ENCODE measurements around the gene MED9.

The MED9 gene

DNA sequence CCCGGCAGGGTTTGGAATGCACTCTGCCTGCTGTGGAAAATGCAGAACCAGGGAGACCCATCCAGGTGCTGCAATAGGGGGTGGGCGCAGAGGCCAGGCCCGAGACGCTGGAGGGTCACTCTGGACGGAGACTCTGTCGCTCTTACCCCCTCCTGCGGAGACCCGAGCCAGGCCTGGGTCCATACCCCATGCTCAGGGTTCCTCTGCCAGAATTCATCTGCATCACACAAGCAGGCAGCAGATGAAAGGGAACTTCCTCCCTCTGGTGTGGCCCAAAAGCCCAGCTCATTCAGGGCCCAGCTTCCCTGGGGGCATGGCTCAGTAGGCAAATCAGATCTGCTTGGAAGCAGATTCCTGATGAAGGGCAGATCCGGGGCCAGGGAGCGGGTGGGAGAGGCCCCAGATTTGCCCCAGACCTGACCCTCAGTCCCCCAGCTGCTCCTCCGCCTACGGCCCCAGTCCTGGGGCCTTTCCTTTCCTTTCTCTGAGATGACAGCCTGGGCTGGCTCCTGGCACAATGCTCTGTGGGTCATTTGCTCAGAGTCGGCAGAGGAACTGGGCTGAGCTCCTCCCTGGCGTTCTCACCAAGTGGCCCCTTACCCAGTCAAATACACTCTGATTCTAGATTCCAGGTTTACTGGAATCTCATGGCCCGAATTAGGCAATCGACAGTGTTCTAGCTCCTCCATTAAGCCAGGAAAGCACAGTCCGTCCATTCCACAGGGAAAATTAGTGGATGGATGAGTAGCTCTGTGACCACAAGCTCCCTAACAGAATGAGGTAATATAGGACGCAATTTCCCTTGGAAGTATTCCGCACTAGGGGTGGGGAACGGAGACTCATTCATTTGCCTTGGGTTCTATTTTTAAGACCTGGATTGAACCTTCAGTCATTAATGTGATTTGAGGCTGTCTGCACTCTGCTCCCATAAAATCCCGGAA is 38.5 kb downstream of the MED9 start:
- DNase-seq (ENCODE audit: low read depth, low spot score), result no peak

DNA sequence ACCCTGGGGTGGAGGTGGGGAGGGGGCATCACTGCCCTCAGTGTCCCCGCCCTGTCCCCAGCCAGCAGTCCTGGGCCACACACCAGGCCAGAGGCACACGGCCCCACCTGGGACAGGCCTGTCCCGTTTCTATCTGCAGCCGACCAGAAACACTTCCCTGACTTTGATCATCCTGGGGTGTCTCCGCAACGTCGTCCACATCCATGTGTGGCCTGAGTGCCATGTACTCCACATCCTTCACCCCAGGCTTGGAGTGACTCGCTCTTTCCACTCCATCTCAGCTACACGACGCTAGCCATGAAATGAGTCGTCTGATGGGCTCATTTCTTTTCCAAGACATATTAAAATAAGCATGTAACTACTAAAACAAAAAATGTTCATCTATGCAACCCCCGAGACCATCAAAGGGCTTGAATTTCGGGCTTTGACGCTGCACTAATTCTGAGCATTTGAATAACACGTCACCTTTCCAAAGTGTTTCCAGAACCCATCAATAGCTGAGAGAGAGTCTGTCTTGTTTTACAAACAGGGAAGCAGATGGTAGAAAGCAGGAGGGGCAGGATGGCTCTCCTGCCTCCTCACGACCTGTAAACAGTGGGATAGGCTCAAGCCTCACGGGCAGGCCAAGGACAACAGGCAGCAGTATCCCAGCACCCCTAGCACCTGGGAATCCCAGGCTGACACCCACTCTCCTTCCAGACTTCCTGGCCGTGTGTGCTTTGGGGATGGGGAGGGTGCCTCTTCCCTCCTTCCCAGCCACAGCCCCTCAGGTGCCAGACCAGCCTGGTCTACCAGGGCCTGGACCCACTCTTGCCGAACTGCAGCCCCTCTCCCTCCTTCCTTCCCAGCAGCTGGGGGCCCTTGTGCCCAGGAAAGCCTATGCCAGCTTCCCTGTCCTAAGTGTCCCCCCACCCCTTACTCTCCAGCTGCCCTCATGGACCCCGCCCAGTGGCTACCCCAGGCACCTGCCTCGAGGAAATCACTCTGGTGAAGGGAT is 39.4 kb downstream of the MED9 start:
- no peak for DNase-seq (ENCODE audit: low read depth, low spot score)

DNA sequence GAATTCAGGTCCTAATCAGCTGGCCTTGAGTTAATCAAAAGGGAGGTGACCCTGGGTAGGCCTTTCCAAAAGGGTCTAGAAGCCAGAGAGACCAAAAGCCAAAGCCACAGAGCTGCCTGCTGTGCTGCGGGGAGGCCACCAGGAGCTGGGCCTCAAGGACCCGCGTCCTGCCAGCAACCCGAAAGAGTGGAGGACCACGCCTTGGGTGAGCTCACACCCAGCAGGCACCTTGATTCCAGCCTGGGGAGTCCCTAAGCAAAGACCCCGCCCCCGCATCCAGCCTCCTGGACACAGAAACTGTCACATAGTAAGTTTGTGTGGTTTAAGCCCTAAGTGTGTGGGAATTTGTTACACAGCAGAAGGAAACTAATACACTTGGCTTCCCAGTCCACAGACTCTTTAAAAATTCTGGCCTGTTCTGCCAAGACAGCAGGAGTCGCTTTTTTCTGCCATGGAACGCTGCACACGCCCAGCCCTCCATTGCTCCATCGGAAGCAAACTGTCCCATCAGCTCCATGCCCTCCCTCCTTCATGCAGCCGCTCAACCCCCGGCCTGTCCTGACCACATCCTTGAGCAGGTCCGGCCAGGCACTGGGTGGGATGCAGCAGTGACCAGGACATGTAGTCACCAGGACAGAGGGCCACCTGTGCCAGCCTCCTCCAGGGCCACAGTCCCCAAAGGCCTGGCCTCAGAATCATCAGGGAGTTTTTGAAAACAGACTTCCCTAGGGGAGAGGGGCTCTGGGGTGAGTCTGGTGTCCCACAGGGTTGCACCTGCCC is 40.3 kb downstream of the MED9 start:
- no peak for DNase-seq (ENCODE audit: low read depth, low spot score)

DNA sequence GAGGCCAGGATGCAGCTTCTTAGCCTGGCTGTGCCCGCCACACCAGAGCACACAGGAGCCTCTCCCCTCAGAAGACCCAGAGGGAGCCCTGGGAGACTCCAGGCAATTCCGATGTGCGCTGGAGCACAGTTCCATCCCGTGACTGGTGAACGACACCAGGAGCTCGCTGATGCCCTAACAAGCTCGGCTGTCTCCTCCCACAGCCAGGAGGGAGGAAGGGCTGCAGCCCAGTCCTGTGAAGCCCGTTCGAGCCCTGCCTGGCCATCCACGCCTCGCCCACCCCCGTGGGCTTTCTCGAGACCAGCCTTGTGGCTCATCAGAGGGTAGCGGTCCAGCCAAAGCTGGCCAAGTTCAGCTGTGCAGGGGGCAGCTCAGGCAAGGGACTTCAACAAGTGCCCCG is 41.2 kb downstream of the MED9 start:
- DNase-seq (ENCODE audit: low read depth, low spot score), result no peak

DNA sequence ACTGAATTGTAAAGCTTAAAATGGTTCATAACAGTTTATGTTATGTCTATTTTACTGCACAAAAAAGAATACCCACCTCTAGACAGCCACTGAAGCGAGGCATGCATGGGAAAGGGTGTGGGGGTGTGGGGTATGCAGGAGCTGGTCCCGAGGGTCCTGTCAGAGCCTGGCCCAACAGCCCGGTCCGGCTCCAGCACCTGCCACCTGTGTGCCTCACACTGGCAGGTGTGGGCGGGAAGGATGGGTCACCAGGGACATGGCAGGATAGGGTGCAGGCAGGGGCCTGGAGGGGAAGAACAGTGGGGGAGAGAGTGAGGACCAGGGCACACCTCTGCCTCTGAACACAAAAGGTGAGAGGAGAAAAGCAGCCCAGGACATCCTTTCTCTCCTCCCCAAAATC is 42.2 kb downstream of the MED9 start:
- DNase-seq (ENCODE audit: low read depth, low spot score), result no peak

DNA sequence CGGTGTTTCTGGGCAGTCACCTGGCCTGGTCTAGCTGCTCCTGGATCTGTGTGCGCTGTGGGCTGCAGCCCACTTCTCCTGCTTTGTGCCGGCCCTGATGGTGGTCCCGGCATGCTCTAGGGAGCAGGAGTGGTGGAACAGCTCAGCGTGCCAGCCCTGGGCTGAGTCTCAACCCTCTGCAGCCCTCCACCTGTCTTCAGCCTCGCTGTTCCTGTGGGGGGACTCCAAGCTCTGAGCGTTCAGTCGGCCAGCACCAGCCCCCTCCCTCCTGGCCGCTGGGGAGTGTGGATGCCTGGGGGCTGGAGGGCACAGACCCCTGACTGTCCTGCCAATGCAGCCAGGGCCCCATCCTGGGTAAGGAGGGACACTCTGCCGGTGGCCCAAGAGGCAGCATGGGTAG is 43.1 kb downstream of the MED9 start:
- no peak for DNase-seq (ENCODE audit: low read depth, low spot score)

DNA sequence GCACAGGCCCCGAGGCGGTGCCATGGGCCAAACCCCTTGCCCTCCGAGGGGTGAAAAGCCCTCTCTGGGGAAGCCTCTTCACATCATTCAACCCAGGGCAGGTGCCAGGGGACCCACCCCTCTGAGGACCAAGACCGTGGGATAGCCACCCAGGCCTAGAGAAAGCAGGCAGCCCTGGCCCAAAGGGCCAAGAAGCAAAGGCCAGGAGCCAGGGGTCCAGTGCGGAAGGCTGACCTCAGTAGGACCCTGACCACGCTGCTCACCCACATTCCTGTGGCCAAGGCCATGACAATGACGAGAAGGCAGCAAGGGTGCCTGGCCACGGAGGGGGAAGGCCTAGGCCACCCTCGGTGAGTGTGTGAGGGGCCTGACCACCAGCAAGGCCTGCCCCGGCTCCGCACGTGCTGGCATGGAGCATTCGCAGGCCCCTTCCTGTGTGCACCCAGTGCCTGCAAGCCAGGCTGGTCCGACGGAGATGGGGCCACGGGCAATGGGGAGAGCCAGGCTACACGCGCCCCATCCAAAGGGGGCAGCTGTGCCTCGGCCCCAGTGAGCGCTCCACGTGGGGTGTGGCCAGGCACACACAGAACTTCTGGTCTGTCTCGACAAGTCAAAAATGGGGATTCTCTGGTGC is 43.9 kb downstream of the MED9 start:
- DNase-seq (ENCODE audit: low read depth, low spot score), result no peak

DNA sequence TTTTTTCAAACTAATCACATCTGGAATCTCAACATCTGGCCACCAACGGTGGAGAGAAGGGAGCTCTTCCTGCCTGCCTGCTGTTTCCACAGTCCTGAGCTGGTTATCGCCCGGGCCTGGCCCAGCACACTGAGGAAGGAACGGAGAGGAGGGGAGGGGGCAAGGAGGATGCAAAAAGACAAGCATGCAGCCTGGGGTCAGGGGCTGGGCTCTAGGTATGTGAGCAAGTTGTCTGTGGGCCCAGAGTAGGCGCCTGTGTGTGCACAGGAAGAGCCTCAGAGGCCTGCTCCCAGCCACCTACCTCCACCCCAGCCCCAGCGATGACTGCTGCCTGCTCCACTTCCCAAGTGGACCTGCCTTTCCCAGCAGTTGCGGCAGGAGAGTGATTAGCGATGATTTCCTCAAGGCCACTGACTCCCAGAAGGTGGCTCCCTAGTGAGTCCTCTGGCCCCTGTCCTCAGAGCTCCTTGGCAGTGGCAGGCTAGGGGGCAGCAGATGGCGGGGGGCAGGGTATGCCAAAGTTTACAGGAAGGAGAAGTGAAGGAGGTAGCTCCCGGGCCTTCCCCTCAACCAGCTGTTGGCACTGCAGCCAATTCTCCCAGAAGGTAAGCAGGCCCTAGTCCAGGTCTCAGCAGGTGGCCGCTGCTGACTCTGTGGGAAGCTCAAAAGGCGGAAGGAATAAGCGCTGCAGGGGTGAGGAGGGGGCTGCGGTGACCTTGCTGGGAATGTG is 46.4 kb downstream of the MED9 start:
- DNase-seq (ENCODE audit: low read depth, low spot score), result no peak

DNA sequence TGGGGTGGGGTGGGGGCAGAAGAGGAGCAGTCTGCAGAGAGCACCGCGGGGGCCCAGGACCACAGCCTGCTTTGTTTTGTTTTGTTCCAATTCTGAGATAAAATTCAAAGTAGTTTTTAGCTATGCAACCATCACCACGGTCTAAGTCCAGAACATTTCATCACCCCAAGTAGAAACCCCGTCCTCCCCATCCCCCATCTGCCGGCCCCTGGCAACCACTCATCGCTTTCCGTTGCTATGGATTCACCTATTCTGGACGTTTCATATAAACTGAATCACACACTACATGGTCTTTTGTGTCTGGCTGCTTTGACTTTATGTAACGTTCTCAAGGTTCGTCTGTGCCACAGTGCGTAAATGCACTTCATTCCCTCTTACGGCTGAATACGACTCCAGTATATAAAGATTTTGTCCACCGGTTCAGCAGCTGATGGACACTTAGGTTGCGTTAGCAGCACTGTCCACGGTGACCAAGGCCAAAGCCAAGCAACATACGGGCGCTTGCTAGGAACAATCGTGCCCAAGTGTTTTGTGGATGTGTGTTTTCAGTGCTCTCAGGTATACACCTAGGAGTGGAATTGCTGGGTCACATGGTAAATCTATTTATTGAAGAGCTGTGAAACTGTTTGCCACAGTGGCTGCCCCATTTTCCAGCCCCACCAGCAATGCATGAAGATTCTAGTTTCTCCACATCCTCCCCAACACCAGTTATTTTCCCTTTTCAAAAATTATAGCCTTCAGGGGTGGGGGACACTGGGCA is 47.1 kb downstream of the MED9 start:
- DNase-seq (ENCODE audit: low read depth, low spot score), result no peak

DNA sequence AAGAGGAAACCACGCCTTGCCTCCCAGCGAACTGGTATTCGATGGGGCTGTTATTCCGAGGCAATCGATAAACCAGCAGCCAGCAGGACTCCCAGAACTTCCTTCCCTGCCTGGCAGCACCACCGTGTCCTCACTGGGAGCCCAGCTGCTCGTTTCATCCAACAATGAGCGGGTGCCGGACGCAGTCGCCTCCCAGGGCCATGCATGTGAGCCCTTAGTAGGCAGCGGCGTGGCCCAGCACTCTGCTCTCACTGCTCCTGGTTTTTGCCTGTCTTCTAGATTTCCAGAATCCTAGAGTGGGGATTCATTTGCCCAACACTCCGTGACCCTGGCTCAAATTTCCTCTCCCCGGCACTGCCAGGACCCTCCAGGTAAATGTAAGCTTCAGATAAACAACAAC is 48.5 kb downstream of the MED9 start:
- DNase-seq (ENCODE audit: low read depth, low spot score), result no peak

DNA sequence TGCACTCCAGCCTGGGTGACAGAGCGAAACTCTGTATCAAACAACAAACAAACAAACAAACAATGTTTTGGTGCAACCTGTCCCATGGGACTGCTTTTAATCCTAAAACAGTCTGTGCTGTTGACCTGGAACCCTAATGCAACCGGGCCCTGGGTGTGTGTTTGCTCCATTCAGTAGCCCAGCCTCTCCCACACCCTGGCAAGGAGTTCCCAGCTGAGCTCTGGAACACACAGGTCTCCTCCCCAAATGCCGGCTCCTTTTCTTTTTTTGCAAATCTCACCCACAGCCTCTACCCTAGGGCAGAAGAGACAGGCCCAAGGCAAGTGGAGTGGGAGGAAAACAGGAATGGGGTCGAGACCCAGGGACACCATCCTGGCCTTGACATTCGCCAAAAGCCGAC is 49.2 kb downstream of the MED9 start:
- no peak for DNase-seq (ENCODE audit: low read depth, low spot score)

DNA sequence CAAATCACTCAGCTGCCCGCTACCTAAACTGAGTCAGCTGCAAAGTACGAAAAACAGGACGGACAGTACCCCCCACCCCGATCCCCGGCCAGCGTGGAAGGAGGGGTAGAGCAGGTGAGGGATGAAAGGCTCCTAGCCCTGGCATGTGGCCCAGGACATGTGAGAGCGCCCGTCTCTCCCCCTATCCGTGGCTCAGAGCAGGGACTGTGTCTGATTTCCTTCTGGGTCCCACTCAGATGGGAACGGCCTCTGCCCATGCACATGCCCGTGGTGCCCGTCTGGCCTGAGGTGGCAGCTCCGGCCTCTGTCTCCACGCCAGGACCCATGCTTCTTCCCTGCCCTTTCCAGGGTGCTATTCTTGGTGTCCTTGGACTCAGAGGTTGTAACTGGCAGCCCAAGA is 49.6 kb downstream of the MED9 start:
- no peak for DNase-seq (ENCODE audit: low read depth, low spot score)

DNA sequence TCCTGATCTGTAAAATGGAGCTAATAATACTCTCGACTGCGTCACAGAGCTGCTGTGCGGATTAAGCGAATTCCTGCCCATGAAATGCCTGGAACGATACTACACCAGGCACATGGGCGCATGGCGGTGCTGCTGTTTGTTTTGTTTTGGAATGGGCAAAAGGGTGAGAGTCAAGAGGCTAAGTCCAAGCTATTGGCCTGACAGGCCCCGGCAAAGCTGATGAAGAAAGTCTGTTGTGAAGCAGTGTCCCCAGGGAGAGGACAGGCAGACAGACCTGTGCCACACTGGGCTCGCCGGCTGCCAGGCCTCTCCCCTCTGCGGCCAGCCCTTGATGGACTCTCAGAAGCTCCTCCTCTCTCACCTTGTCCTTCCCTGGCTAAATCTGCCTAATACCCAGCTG is 50.7 kb downstream of the MED9 start:
- DNase-seq (ENCODE audit: low read depth, low spot score), result no peak

DNA sequence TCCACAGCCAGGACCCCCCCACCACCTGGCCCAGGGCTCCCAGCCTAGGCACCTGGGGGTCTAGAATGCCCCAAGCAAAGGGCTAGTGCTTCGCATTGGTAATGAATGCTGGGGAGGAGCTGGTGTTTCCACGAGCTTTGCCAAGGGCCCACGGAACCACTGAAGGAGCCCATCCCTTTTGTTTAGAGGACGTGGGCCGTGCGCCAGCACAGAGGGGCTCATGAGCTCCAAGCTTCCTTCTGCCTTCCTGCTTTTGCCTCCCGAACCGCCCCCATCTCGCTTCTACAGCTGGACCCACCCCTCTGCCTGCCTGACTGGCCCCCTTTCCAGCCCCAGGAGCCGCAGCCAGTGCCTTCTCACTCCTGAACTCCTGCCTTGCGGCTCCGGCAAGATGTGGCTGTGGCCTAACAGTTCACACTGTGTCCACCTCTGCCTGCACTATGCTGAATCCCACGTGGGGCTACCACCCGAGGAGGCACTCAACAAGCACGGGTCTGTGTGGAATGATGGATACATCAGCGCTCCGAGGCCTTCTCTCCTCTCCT is 51.2 kb downstream of the MED9 start:
- no peak for DNase-seq (ENCODE audit: low read depth, low spot score)

DNA sequence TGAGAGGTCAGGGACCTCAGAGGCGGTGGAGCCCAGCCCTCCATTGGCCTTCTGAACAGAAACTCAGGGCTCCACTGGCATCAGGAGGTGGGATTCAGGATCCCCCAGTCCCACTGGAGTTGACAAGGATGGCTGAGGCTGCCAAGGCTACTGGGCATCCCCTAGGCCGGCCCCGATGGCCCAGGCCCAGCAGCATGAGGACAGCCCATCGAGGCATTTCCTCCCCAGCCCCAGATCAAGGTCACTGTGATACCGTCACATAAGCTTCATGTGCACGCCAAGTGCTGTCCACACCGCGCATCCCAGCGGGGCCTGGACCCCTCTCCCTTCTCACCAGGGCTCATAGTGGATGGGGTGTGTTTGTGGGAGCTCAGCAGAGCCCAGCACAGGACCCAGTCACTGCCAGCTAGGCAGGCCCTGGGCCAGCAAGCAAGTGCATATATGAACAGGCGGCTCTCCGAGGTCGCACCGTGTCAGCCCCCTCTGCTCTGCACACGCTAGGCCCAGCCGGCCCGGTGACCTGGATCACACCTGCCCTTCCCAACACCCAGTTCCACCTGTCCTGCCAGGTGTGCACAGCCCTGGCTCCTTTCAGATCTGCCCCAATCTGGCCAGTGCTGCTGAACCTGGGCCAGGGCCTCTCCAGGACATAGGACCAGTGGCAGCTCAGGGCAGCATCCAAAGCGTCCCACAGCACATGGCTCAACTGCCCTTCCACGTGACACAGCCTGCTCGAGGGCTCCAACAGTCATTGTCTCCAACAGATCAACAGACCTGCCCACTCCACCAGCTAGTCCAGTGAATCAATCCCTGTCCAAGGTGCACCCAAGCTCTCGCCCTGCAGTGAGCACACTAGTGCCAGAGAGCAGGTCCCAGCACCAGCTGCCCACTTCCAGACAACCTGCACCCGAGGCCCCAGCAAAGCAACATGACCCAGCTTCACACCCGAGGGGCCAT is 52.2 kb downstream of the MED9 start:
- DNase-seq (ENCODE audit: low read depth, low spot score), result no peak

DNA sequence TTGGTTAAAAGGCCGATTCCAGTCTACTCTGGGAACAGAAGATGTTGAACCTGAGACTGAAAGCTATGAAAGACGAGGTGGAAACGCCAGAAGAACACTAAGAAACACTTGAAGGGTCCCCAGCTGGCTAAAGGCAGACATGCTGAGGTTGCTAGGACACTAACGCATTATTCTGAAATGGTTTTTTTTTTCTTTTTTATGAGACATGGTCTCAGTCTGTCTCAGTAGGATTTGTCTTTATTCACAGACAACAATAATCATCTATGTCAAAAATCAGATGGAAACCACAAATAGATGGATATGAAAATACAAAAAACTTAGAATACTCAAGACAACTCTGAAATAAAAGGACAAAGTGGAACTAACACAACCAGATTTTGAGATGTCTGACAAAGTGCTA is 54.4 kb downstream of the MED9 start:
- DNase-seq (ENCODE audit: low read depth, low spot score), result no peak

DNA sequence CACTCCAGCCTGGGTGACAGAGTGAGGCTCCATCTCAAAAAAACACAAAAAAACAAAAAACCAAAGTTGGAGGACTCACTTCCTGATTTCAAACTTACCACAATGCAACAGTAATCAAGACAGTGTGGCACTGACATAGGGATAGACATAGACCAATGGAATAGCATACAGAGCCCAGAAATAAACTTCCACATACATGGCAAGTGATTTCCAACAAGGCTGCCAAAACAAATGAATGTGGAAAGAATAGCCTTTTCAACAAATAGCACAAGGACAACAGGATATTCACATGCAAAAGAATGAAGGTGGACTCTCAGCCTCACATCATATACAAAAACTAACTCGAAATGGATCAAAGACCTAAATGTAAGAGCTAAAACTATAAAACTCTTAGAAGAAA is 56.2 kb downstream of the MED9 start:
- DNase-seq (ENCODE audit: low read depth, low spot score), result no peak

DNA sequence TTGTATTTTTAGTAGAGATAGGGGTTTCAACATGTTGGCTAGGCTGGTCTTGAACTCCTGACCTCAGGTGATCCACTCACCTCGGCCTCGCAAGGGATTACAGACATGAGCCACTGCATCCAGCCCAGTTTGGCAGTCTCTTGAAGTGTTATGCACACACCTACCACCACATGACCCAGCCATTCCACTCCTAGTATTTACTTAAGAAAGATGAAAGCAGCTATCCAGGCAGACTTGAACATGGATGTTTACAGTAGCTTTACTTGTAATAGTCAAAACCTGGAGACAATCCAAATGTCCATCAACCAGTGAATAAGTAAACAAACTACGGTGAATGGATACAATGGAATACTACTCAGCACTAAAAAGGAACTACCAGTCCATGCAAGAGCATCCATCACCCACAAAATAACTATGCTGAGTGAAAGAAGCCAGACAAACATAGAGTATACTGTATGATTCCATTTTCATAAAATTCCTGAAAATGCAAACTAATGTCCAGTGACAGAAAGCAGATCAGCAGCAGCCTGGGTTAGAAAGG is 57.2 kb downstream of the MED9 start:
- DNase-seq (ENCODE audit: low read depth, low spot score), result no peak

All from activated naive CD8-positive, alpha-beta T cell treated with anti-CD3 and anti-CD28 coated beads, Interleukin-2, amount 50 U/mL, for 16 hours (primary cell).